A673 (cell line): Measurements from ENCODE around the gene SEPTIN10.

Experiments used
- EZH2 ChIP-seq: fragments of 200-600 bp; sonication (generic); IDR thresholded peaks from 2 replicates; pipeline ENCODE4 v1.6.1; 2017; ENCODE audit warnings: borderline replicate concordance, low read depth, mild to moderate bottlenecking, mixed read lengths, antibody characterized with exemption, low read length; ENCODE audit not compliant: poor library complexity, severe bottlenecking
- TF ChIP-seq, protein P1 (sequence below): fragments of 300-800, 200-600 bp; sonication (generic); conservative IDR thresholded peaks from 2 replicates; pipeline ENCODE4 v1.5.1; 2017; ENCODE audit warnings: low read depth, mild to moderate bottlenecking, antibody characterized with exemption, low read length, moderate library complexity, mixed read lengths

GRCh38 chr2:109623297-109623696 is 9.5 kb upstream of the SEPTIN10 start:
- TF ChIP-seq, protein P1, sequence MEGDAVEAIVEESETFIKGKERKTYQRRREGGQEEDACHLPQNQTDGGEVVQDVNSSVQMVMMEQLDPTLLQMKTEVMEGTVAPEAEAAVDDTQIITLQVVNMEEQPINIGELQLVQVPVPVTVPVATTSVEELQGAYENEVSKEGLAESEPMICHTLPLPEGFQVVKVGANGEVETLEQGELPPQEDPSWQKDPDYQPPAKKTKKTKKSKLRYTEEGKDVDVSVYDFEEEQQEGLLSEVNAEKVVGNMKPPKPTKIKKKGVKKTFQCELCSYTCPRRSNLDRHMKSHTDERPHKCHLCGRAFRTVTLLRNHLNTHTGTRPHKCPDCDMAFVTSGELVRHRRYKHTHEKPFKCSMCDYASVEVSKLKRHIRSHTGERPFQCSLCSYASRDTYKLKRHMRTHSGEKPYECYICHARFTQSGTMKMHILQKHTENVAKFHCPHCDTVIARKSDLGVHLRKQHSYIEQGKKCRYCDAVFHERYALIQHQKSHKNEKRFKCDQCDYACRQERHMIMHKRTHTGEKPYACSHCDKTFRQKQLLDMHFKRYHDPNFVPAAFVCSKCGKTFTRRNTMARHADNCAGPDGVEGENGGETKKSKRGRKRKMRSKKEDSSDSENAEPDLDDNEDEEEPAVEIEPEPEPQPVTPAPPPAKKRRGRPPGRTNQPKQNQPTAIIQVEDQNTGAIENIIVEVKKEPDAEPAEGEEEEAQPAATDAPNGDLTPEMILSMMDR = no peak
- TF ChIP-seq EZH2 = no peak
